Adrenal gland (tissue), 12 donors: ENCODE measurements around the gene DLG2. TPM values are rescaled to one million over a fixed set of nuclear protein-coding genes. Genes with fewer than 3 reads are reported as not detected.

Experiments
- DNase-seq, 7 donors: peaks; one replicate each; pipeline ENCODE4 v3.0.0-alpha.2; 2019 to 2020
- H3K27ac ChIP-seq, 5 donors: fragments of 200-600 bp; sonication (generic) in 4 of 5; 1 replicate in 3 of 5; 2 replicates in 2 of 5; pipeline versions ENCODE4 v1.5.1 to v1.8.0; 2016 to 2020; ENCODE audit warnings: mild to moderate bottlenecking in 1 of 5
- H3K27me3 ChIP-seq: fragments of 200-600 bp; 2 replicates; pipeline ENCODE4 v1.8.0; 2021
- H3K36me3 ChIP-seq, 2 donors: fragments of 200-600 bp; replicated peaks in 1 of 2; 1 replicate in 1 of 2; 2 replicates in 1 of 2; pipeline versions ENCODE4 v1.5.1 to v1.8.0; 2018 to 2022
- H3K4me1 ChIP-seq, 2 donors: fragments of 200-600 bp; replicated peaks in 1 of 2; 1 replicate in 1 of 2; 2 replicates in 1 of 2; pipeline versions ENCODE4 v1.5.1 to v1.8.0; 2018 to 2021
- H3K4me3 ChIP-seq, 4 donors: fragments of 200-600 bp; sonication (generic) in 3 of 4; one replicate each; pipeline ENCODE4 v1.5.1; 2016 to 2018
- H3K9me3 ChIP-seq, 3 donors: fragments of 200-600 bp; sonication (generic) in 1 of 3; replicated peaks in 1 of 3; 1 replicate in 2 of 3; 2 replicates in 1 of 3; pipeline versions ENCODE4 v1.5.1 to v1.8.0; 2016 to 2021
- CTCF ChIP-seq, 6 experiments: fragments of 450-650 bp in 4 of 6; fragments of 200-600 bp in 2 of 6; sonication (generic) in 1 of 6; IDR thresholded peaks; 1 replicate in 5 of 6; 2 replicates in 1 of 6; pipeline versions ENCODE4 v1.5.1 to v1.8.0; 2016 to 2021; ENCODE audit warnings: antibody characterized with exemption in 6 of 6, mild to moderate bottlenecking in 2 of 6, moderate library complexity in 1 of 6
- POLR2A ChIP-seq, 2 donors: fragments of 450-650 bp; IDR thresholded peaks; one replicate each; pipeline ENCODE4 v1.6.1; 2017; ENCODE audit warnings: antibody characterized with exemption in 2 of 2, mild to moderate bottlenecking in 2 of 2, moderate library complexity in 1 of 2
- WGBS, 4 donors: extraction: QIAGEN DNeasy Blood & Tissue Kit in 2 of 4; methylation state at CpG; one replicate each; pipeline versions ENCODE4 v1.1.5 to v1.1.7; 2013 to 2017; 5-methylcytosine and 5-hydroxymethylcytosine counted together
- intact Hi-C, 2 donors: fragments of 100-400 bp; cut with DNase I; formaldehyde crosslinking; loops; one replicate each; pipeline versions ENCODE4 v1.14.1 to v1.15.0; 2022 to 2023
- polyA plus RNA-seq, 3 donors: library from polyadenylated mRNA; stranded (reverse); fragments of 200-250 nt in 2 of 3; fragments of 350-450 nt in 1 of 3; fragmentation: Illumina TruSeq in 1 of 3; extraction: RNeasy Lipid Tissue Mini Kit (QIAGEN cat#74804) in 1 of 3; gene quantifications; one replicate each; pipeline ENCODE4 v1.2.3, GENCODE V29; 2013 to 2014
- total RNA-seq, 9 donors: library from RNA; depleted of rRNA in 4 of 9; stranded (reverse); fragments of >200 nt in 4 of 9; fragments of 120-200 nt in 1 of 9; fragmentation: NEBNext Ultra II Directional in 1 of 9; extraction: Animal tissue kit (Norgen Biotek cat#: 25700) in 1 of 9; gene quantifications; one replicate each; pipeline versions ENCODE4 v1.1.0 to v1.2.4, GENCODE V29; 2013 to 2023
- donor health status: healthy with polysubstance abuse.
- donor health status: Bipolar disorder and iron deficiency.
- donor health status: DM: yes; HTN: yes; CAD: no.
- donor health status: DM: no; HTN: no; CAD: no.
- donor health status: DM: no; HTN: no; CAD: no.
- donor health status: DM: yes; HTN: yes; CAD: no.

Gene DLG2
- total and polyA plus RNA-seq, 12 donors, result 8.3 to 101 (median 37.5) TPM

- 62 to 96% (median 80%) methylated on average over 1 of the region's 1 CpG for WGBS, 4 donors
- Histone ChIP-seq H3K4me1 (no peaks in the 10 kb centered on the region), H3K27ac (no peak overlapping the region), H3K36me3 (no peaks in the 10 kb centered on the region), H3K4me3 (no peak overlapping the region), H3K27me3 (no peaks in the 10 kb centered on the region), H3K9me3 (no peaks in the 10 kb centered on the region)
- TF ChIP-seq CTCF (IDR thresholded peaks at IDR 0.05), result no peak
- TF ChIP-seq POLR2A (IDR thresholded peaks at IDR 0.05), result no peak
- intact Hi-C loops, result no loop called here
- DNase-seq, result no peak
Observed at GRCh38 chr11:84300092-84300491, 1327.1 kb downstream of the DLG2 start.

GRCh38 chr11:84297570-84297969, 1329.6 kb downstream of the DLG2 start:
- no peak for DNase-seq
- Histone ChIP-seq H3K27ac (no peak overlapping the region), H3K27me3 (no peaks in the 10 kb centered on the region), H3K4me1 (peaks cover 0 to 2% of the 10 kb centered on the region in 2 donors), H3K9me3 (no peaks in the 10 kb centered on the region), H3K4me3 (no peak overlapping the region), H3K36me3 (no peaks in the 10 kb centered on the region)
- 91 to 98% (median 95%) methylated on average over 2 of the region's 2 CpGs for WGBS, 4 donors
- TF ChIP-seq CTCF (IDR thresholded peaks at IDR 0.05) (no peak), POLR2A (IDR thresholded peaks at IDR 0.05) (no peak)
- intact Hi-C loops, result no loop called here

- Histone ChIP-seq H3K4me1 (peaks cover 0 to 18% of the 10 kb centered on the region in 2 donors), H3K4me3 (no peak overlapping the region), H3K9me3 (no peaks in the 10 kb centered on the region), H3K27ac (no peak overlapping the region), H3K36me3 (no peaks in the 10 kb centered on the region), H3K27me3 (no peaks in the 10 kb centered on the region)
- no peak for DNase-seq
- WGBS, 4 donors, result 84 to 88% (median 86%) methylated on average over 4 of the region's 4 CpGs
- intact Hi-C loops, result no loop called here
- TF ChIP-seq POLR2A (IDR thresholded peaks at IDR 0.05) (no peak), CTCF (IDR thresholded peaks at IDR 0.05) (no peak)
Observed at GRCh38 chr11:84295815-84296214, 1331.3 kb downstream of the DLG2 start.

GRCh38 chr11:84292955-84293354, 1334.2 kb downstream of the DLG2 start:
- H3K27ac ChIP-seq, result no peak overlapping the region
- H3K36me3 ChIP-seq, result no peaks in the 10 kb centered on the region
- DNase-seq, result no peak
- 76 to 94% (median 83%) methylated on average over 2 of the region's 2 CpGs for WGBS, 4 donors
- TF ChIP-seq POLR2A (IDR thresholded peaks at IDR 0.05) (no peak), CTCF (IDR thresholded peaks at IDR 0.05) (no peak)
- H3K4me3 ChIP-seq, result no peak overlapping the region
- no peaks in the 10 kb centered on the region for H3K27me3 ChIP-seq
- no peaks in the 10 kb centered on the region for H3K9me3 ChIP-seq
- peaks cover 7 to 39% of the 10 kb centered on the region in 2 donors for H3K4me1 ChIP-seq
- intact Hi-C loops, result no loop called here
